SU-DHL-6 (cell line): ENCODE data around the gene TMEM80.

Experiments
- H2AFZ ChIP-seq: fragments of 200-600 bp; sonication (generic); 2 replicates; pipeline ENCODE4 v1.6.1; 2014; ENCODE audit warnings: low read depth, mild to moderate bottlenecking, moderate library complexity, mixed read lengths, antibody characterized with exemption, low read length; ENCODE audit not compliant: severe bottlenecking
- H3F3A ChIP-seq: fragments of 200-600 bp; shearing (Covaris generic); 2 replicates; pipeline ENCODE4 v1.6.0; 2016; ENCODE audit warnings: antibody characterized with exemption, mild to moderate bottlenecking; ENCODE audit not compliant: insufficient read depth
- H3K27ac ChIP-seq: fragments of 200-600 bp; sonication (generic); 2 replicates; pipeline ENCODE4 v1.5.1; 2016; ENCODE audit warnings: low read depth, mild to moderate bottlenecking, low read length, moderate library complexity, mixed read lengths
- H3K27me3 ChIP-seq: fragments of 200-600 bp; sonication (generic), shearing (Covaris generic); 2 replicates; pipeline ENCODE4 v1.6.0; 2014; ENCODE audit warnings: mild to moderate bottlenecking, low read length
- H3K36me3 ChIP-seq: fragments of 200-600 bp; sonication (generic); 2 replicates; pipeline ENCODE4 v1.6.1; 2014; ENCODE audit warnings: mild to moderate bottlenecking, low read length, mixed read lengths
- H3K4me2 ChIP-seq: fragments of 300-600, 200-600 bp; shearing (Covaris generic), sonication (generic); 2 replicates; pipeline ENCODE4 v1.6.0; 2014; ENCODE audit warnings: low read length, low read depth, mild to moderate bottlenecking; ENCODE audit not compliant: poor library complexity, severe bottlenecking
- H3K4me3 ChIP-seq: fragments of 200-600 bp; sonication (generic); 2 replicates; pipeline ENCODE4 v1.5.1; 2014; ENCODE audit warnings: antibody characterized with exemption, low read length, mild to moderate bottlenecking, mixed read lengths; ENCODE audit not compliant: insufficient read depth, poor library complexity, severe bottlenecking
- H3K79me2 ChIP-seq: fragments of 200-600 bp; sonication (generic); 2 replicates; pipeline ENCODE4 v1.6.1; 2014; ENCODE audit warnings: mild to moderate bottlenecking, low read length, moderate library complexity; ENCODE audit not compliant: insufficient read depth
- H3K9ac ChIP-seq: fragments of 200-600 bp; sonication (generic); 2 replicates; pipeline ENCODE4 v1.7.0; 2014; ENCODE audit warnings: mild to moderate bottlenecking, low read length
- H3K9me2 ChIP-seq: fragments of 200-600 bp; sonication (generic); replicated peaks from 2 replicates; pipeline ENCODE4 v1.6.1; 2014; ENCODE audit warnings: low read length; ENCODE audit not compliant: insufficient read depth
- H3K9me3 ChIP-seq: fragments of 200-600 bp; sonication (generic); 2 replicates; pipeline ENCODE4 v1.6.1; 2014; ENCODE audit warnings: low read length, mixed read lengths; ENCODE audit not compliant: insufficient read depth
- H4K20me1 ChIP-seq: fragments of 200-600 bp; sonication (generic); 2 replicates; pipeline ENCODE4 v1.6.1; 2014; ENCODE audit warnings: low read depth, mild to moderate bottlenecking, antibody characterized with exemption, low read length, moderate library complexity, mixed read lengths
- EZH2phosphoT487 ChIP-seq: fragments of 200-600 bp; sonication (generic), shearing (Covaris generic); conservative IDR thresholded peaks from 2 replicates; pipeline ENCODE4 v1.6.1; 2018; ENCODE audit warnings: mild to moderate bottlenecking, antibody characterized with exemption, low read length, moderate library complexity, mixed read lengths
- TF ChIP-seq, protein P1 (sequence below): fragments of 200-600 bp; sonication (generic); IDR thresholded peaks from one replicate; pipeline ENCODE4 v1.5.1; 2017; ENCODE audit warnings: antibody characterized with exemption, mild to moderate bottlenecking, low read length, moderate library complexity; ENCODE audit not compliant: insufficient read depth, poor library complexity, severe bottlenecking

TMEM80 gene

DNA sequence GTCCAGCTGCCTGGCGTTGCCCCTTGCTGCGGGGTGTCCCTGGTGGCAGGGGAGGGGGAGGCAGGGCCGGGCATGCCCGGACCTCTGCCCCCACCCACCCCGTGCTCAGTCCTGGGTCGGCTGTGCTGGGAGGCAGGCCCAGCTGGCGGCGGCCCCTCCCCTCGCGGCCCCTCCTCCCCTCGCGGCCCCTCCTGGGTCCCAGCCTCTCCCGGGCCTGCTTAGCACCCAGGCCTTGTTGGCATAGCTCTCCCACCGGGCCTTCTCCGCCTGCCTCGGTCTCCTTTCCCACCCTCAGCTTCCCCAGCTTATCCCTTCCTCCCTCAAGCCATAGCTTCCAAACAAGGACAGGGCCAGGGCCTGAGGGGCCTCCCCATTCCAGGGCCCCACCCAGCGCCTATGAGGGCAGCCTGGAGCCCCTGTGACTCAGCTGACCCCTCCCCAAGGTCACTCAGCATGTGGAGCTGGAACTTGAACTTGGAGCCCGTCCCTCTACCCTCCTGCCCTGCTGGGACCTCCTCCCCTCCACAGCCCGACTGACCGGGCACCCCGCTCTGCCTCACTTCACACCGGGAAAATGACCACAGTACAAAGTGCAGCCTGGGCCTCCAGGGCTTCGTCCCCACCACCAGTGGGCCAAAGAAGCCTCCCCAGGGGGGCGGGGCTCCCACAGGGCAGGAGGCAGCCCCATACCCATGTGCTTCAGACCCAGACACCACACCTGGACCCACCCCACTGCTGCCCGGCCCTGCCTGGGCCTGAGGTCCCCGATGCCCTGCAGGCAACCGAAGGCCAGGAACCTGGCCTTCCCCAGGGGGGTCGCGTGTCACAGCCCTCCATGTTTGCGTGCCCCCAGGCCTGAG lies 11.6 kb downstream of the TMEM80 start:
- no peak overlapping the region for H3K27ac ChIP-seq
- H3K4me3 ChIP-seq = no peak overlapping the region
- no peaks in the 10 kb centered on the region for H3F3A ChIP-seq
- TF ChIP-seq, protein P1, sequence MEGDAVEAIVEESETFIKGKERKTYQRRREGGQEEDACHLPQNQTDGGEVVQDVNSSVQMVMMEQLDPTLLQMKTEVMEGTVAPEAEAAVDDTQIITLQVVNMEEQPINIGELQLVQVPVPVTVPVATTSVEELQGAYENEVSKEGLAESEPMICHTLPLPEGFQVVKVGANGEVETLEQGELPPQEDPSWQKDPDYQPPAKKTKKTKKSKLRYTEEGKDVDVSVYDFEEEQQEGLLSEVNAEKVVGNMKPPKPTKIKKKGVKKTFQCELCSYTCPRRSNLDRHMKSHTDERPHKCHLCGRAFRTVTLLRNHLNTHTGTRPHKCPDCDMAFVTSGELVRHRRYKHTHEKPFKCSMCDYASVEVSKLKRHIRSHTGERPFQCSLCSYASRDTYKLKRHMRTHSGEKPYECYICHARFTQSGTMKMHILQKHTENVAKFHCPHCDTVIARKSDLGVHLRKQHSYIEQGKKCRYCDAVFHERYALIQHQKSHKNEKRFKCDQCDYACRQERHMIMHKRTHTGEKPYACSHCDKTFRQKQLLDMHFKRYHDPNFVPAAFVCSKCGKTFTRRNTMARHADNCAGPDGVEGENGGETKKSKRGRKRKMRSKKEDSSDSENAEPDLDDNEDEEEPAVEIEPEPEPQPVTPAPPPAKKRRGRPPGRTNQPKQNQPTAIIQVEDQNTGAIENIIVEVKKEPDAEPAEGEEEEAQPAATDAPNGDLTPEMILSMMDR = no peak
- no peak for TF ChIP-seq EZH2phosphoT487
- H3K4me2 ChIP-seq = no peak overlapping the region
- H3K9me2 ChIP-seq = no peaks in the 10 kb centered on the region
- no peaks in the 10 kb centered on the region for H3K9me3 ChIP-seq
- no peaks in the 10 kb centered on the region for H3K36me3 ChIP-seq
- no peak overlapping the region for H2AFZ ChIP-seq
- no peak overlapping the region for H3K9ac ChIP-seq
- no peaks in the 10 kb centered on the region for H3K27me3 ChIP-seq
- H3K79me2 ChIP-seq = no peaks in the 10 kb centered on the region
- H4K20me1 ChIP-seq = no peaks in the 10 kb centered on the region

DNA sequence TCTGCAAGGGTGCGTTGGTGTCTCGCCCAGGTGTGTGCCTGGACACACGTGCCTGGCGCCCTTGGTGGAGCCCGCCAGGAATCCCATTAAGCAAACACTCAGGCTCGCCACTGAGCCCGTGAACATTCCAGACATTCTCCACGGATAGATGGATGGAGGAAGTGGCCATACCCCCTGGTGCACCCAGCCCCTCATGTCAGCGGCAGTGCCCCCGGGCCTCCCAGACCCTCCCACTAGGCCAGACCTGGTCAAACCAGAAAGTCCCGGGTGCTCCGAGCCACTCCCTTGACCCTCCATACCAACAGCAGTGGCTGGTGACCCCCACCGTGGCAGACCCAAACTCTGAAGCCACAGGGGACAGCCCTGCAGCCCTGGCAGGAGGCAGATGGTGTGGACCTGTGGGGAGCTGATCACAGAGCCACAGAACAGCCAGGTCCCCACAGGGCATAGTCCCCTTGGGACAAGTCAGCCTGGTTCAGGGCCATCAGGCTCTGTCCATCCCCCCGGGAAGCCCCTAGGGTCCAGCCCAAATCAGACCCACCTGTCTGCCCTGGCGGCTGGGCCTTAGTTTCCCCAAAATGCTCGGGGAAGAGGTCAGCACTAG lies 12.3 kb downstream of the TMEM80 start:
- TF ChIP-seq, protein P1 = no peak
- TF ChIP-seq EZH2phosphoT487 = no peak
- H3K27me3 ChIP-seq = no peaks in the 10 kb centered on the region
- H3K9ac ChIP-seq = no peak overlapping the region
- H3F3A ChIP-seq = no peaks in the 10 kb centered on the region
- H4K20me1 ChIP-seq = no peaks in the 10 kb centered on the region
- no peak overlapping the region for H3K4me2 ChIP-seq
- H3K36me3 ChIP-seq = no peaks in the 10 kb centered on the region
- no peak overlapping the region for H3K27ac ChIP-seq
- no peaks in the 10 kb centered on the region for H3K9me3 ChIP-seq
- H3K79me2 ChIP-seq = no peaks in the 10 kb centered on the region
- no peak overlapping the region for H2AFZ ChIP-seq
- no peaks in the 10 kb centered on the region for H3K9me2 ChIP-seq
- no peak overlapping the region for H3K4me3 ChIP-seq

DNA sequence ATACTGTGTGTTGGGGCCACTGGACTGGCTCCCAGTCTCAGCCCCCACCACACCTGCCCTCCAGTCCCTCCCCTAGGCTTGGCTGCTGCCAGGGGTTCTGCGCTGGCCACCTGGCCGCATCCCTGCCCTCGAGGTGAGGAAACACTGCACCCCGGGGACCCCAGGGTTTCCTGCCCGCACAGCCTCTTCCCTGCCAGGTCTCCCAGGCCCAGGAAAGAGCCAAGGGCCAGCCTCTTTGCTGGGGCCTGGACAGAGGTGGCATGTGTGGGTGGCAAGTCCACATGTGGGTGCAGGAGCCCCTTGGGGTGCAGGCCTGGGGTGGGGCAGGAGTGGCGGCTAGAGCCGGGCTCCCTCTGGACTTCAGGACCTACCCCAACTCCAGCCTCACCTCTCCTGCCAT lies 12.9 kb downstream of the TMEM80 start:
- Histone ChIP-seq H3K36me3 (no peaks in the 10 kb centered on the region), H3K4me2 (no peak overlapping the region), H3K79me2 (no peaks in the 10 kb centered on the region), H3K9me2 (no peaks in the 10 kb centered on the region), H4K20me1 (no peaks in the 10 kb centered on the region), H2AFZ (no peak overlapping the region), H3K27me3 (no peaks in the 10 kb centered on the region), H3K9me3 (no peaks in the 10 kb centered on the region), H3K9ac (no peak overlapping the region), H3K27ac (no peak overlapping the region), H3F3A (no peaks in the 10 kb centered on the region), H3K4me3 (no peak overlapping the region)
- no peak for TF ChIP-seq EZH2phosphoT487
- TF ChIP-seq, protein P1 = no peak
